ENCODE results near the gene RPL27.
"Not testable (repeated sequence)": the region's sequence is repeated elsewhere in the genome, so short reads cannot be mapped to it uniquely, and the experiment has no call there.

The RPL27 gene

DNA sequence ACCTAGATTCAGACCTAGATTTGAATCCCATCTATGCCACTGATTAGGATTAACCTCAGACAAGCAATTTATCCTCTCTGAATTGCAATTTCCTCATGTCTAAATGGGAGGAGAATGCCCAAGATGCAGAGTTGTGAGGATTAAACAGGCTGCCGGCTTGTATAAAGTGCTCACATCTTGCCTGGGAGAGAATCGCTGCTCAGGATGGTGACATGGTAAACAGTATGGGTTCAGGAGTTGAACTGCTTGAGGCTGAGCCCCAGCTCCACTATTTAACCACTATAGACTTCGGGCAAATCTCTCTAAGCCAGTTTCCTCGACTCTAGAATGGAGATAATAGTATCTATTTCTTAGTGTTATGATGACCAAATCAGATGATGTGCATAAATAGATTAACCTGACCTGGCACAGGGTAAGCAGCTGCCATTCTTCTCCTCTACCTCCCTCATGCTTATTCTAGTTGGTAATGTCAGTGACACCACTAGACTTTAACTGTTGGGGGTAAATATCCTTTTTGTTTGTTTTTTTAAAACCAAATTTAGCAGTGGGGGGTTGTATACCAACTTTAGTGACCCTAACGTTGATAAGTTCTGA is 732 bp upstream of the RPL27 start:
- DNase-seq, result no peak

DNA sequence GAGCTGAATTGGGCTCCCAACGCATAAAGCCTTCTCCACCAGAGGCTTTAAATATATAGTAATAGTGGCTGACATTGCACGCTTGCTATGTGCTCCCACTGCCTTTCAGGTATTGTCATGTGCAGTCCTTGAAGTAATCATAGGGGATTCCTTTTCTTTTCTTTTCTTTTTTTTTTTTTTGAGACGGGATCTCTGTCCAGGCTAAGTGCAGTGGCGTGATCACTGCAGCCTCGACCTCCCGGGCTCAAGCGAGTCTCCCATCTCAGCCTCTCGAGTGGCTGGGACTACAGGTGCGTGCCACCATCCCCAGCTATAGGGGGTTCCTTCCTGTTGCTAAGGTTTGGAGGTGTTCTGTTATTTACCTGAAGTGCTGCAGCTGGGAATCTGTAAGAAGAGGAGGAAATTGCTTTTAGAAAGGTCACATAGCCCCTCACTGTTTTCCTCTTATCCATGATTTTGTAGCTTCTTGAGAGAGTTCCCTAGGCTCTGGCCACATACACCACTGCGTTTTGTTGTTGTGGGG is 845 bp downstream of the RPL27 start:
- no peak for DNase-seq

DNA sequence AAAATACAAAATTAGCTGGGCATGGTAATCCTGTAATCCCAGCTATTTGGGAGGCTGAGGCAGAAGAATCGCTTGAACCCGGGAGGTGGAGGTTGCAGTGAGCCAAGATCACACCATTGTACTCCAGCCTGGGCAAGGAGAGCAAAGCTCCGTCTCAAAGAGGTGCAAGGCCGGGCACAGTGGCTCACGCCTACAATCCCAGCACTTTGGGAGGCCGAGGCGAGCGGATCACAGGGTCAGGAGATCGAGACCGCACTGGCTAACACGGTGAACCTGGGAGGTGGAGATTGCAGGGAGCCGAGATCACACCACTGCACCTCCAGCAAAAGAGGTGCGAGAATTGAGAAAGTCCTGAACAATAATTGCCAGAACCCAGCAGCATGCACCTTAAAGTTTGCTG is 2.7 kb downstream of the RPL27 start:
- not testable (repeated sequence) for DNase-seq

DNA sequence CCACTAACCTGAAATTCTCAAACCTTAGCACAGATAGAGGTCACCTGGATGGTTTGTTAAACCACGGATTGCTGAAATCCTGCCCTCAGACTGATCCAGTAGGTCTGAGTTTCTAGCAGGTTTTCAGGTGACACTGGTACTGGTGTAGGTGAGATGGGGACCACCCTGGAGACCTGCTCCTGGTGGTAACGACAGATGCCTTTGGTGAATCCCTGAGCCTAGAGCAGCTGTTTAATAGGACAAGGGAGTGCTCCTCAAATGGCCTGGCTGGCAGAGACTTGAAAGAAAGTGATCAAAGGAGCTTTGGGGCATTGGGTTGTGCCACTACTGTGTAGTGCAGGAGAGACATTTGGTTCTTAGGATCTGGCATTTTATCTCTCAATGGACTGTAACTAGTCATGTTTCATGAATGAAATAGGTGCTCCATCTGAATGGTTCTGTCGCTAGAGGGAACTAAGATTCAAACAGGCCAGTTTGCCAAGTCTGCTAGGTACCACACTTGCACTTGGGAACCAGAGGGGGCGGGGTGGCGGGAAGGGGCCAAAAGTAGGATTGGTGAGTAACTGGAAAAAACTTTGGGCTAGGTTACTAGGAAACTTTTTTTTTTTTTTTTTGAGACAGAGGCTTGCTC is 5.4 kb downstream of the RPL27 start:
- DNase-seq, result no peak

DNA sequence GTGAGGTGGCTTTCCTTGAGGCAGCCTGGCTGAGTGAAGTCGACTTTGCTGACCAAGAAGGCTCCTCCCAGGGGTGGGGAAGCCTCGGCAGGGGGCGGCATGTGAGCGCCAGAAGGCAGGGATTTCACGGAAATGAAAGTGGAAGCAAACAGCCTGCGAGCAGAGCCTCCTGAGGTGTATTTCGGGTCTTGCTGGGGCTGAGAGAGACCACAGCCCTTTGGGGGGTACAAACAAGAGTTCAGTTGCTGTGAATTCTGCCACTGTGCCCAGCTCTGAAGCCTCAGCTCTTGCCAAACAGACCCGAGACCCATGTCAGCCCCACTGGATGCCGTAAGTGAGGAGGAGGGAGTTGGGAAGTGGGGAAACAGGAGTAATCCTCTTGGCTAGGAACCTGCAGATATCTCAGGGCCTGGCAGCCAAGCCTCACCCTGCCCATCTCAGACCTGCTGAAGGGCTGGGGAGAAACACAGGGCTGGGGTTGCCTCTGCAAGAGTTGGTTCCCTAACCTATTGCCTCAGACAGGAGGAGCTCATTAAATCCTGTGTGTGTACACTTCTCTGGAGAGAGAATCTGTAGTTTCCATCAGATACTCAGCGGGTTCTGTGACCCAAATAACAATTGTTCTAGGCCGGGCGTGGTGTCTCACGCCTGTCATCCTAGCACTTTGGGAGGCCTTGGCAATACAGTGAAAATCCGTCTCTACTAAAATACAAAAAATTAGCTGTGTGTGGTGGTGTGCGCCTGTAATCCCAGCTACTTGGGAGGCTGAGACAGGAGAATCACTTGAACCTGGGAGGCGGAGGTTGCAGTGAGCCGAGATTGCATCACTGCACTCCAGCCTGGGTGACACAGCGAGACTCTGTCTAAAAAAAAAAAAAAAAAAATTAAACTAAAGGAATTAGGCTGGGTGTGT is 8.7 kb downstream of the RPL27 start, which contains the start of gene IFI35:
Gene IFI35 (plus strand): TSS at position 146 of the 913 bp plus-strand sequence. CDS start 164 bp downstream, at position 310.
- peak; percentile 83 for DNase-seq

DNA sequence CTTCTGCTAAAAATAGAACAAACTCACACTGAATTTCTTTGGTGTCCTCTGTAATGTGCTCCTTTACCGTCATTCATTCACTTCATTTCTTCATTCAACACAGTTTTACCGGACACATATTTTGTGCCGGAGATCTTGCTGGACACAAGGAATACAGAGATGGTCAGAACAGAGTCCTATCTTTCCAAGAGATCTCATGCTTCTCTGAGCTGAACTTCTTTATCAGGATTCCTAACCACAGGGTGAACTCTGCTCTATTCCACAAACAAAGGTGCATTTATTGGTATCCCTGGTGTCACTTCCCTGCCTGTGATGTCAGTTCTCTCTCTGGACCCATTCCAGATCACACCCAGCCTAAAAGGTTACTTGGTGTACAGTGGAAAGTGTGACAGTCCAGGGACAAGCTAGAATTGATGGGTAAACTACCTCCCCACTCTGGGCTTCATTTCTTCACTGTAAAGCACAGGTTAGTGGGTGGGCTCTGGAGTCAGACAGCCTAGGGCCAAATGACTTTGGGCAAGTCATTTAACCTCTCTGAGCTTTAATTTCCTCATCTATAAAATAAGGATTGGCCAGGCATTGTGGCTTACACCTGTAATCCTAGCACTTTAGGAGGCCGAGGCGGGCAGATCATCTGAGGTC is 12.6 kb downstream of the RPL27 start:
- no peak for DNase-seq

DNA sequence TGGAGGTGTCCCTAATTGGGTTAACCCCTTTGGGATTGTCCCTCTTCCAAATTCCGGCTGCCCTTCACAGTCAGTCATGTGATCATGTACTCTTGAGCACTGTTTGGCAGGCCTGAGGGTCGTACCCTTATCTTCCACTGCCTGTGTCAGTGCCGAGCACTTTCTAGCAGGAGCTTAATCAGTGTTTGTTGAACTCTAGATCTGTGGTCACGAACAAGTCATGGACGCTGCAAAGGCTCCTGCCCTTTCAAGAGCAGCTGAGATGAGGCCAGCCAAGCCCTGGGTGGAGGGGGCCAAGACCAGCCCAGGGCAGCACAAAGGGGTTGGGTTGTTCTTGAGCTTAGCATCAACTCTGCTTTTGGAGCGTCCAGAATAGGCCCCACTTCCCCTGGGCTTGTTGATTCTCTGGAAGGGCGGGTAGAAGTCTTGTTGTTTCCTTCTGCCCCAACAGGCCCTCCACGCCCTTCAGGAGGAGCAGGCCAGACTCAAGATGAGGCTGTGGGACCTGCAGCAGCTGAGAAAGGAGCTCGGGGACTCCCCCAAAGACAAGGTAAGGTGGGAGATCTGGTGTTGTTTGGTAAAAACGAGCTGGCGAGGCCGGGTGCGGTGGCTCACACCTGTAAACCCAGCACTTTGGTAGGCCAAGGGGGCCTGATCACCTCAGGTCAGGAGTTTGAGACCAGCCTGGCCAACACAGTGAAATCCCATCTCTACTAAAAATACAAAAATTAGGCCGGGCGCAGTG is 13.7 kb downstream of the RPL27 start:
- DNase-seq, result no peak

DNA sequence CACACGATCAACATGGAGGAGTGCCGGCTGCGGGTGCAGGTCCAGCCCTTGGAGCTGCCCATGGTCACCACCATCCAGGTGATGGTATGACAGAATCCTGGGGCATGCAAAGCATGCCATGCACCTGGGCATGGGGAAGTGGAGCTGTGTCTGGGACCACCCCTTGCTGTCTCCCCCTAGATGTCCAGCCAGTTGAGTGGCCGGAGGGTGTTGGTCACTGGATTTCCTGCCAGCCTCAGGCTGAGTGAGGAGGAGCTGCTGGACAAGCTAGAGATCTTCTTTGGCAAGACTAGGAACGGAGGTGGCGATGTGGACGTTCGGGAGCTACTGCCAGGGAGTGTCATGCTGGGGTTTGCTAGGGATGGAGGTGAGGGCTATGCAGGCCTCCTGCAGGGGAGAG is 15.1 kb downstream of the RPL27 start:
- DNase-seq, result no peak

DNA sequence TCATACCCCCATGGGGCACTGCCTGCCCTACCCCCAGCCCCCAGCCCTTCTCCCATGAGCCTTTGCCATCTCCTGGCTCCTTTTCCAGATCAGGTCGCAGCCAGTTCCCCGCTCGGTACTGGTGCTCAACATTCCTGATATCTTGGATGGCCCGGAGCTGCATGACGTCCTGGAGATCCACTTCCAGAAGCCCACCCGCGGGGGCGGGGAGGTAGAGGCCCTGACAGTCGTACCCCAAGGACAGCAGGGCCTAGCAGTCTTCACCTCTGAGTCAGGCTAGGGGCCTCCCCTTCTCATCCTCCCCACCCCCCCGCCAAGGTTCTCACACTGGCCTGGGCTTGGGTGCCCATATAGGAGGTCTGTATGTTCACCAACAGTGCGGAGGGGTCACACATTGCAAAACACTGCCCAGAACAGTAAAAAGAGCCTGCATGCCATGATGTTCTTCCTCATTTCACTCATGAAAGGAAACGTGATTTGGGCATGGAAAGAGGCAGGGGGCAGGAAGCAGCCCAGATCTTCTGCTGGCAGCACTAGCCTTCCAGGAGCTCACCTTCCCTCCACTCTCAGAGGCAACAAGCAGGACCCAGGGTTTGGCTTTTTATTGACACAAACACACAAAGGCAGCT is 15.9 kb downstream of the RPL27 start:
- no peak for DNase-seq

DNA sequence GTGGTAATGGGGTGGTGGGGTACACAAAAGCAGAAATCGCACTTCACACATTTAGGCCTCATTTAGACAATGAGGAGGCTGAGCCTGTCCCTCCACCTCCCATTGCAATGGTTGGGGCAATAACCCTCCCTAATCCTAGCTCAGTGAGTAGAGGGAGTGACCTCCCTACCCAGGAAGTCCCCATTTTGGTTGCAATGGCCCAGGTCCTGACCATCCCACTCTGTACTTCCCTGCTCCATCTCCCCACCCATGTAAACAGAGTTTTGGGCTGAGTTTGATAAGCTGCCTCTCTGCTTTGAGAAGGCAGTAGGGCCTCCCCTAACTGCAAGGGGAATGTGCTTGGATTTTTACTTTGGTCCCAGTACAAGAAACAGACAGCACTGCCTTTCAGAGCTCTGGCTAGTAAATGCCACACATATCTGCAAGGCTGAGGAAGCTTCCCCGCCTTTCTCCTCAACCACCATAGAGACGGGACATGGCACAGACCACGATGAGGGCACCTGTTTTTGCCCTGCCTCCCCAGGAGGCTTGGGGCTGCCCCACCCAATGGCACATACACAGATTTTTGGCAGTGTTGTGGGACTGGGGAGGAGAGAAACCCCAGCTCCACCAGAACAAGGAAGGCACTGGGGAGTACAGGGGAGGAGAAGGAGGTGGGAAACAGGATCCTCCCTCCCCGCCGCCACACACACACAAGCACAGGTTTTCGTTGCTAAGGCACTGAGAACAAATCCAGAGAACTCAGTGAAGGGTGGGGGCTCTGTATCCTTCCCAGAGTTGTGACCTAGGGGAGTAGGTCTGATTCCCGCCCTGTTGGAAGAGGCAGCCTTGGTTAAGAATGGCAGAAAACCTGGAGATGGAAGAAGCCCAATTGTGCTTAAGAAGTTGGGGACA is 16.7 kb downstream of the RPL27 start:
- no peak for DNase-seq

DNA sequence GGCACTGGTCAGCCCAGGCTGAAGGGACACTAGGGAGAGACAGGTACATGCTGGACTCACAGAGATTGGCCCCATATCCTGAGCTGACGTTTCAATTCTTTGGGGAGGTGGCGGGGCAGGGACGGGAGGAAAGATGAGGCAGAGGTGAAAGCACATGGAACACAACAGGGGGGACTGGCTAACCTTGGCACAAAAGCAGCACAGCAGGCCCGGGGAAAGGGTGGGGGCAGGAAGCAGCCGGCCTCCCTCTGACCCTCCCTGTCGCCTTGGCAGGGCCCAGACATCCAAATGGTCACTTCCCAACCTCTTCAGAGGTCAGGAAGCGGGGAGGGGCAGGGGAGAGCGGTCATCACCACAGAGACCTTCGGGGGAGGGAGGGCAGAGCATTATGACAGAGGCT is 17.4 kb downstream of the RPL27 start:
- no peak for DNase-seq

DNA sequence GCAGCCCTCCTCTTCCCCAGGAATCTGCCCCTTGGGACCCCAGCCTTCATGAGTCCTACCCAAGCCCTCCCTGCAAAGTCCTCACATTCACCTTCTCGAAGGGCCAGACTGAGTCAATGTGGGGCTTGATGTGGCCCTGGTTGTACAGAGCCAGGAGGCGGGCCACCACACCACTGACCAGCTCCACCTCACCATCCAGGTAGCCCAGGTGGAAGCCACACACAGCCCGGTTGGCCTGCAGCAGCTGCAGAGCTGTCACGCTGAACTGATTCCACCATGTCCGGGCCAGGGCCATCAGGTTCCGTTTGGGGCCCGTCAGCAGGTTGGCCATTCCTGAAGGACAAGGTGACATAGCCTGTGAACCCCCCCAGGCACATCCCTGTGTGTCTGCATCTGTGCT is 18.0 kb downstream of the RPL27 start:
- DNase-seq, result no peak

DNA sequence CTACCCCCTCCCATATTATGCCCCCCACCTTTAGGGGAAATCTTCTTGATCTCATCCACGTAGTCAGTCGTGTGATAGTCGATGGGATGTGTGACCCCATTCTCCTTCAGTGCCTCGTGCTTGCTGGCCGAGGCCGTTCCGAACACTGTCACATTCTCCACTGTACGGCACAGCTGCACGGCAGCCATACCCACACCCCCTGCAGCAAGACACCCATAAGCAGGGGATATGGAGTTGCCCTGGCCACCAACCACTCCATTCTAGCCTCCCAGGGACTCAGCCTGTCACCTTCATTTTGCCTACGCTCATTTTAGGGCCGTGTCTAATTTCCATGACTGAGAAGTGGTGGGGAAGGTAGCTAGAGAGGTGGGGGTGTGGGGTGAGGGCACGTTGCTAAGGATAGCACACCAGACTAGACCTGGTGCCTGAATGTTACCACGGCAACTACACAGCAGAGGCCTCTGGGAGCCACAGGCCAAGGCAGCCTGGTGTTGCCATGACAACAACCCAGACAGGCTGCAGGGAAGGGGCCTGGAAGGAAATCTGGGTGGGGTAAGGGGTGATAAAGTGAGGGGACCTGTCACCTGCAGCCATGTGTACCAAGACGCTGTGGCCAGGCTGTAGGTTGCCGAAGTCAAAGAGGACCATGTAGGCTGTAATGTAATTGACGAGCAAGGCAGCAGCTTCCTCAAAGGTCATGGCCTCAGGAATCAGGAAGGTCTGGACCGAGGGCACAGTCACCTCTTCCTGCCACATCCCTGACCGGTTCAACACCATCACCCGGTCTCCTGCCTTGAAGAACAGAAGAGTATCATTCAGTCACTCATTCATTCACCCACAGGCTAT is 20.0 kb downstream of the RPL27 start:
- DNase-seq, result peak; percentile 45

DNA sequence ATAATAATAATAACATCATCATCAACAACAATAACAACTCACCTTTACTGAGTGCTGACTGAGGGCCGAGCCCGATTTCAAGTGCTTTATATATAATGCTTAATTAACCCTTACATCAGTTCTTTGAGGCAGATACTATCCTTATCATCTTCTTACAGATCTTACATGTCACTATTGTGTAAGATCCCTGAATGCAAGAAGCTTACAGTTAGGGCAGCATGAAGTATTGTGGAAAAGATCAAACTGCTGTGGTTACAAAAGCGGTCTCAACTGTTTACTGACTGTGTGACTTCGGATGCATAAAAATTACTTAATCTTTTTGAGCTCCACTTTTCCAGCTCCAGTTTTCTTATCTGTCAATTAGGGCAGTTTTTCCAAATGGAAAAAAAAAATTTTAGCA is 20.7 kb downstream of the RPL27 start:
- DNase-seq, result no peak

DNA sequence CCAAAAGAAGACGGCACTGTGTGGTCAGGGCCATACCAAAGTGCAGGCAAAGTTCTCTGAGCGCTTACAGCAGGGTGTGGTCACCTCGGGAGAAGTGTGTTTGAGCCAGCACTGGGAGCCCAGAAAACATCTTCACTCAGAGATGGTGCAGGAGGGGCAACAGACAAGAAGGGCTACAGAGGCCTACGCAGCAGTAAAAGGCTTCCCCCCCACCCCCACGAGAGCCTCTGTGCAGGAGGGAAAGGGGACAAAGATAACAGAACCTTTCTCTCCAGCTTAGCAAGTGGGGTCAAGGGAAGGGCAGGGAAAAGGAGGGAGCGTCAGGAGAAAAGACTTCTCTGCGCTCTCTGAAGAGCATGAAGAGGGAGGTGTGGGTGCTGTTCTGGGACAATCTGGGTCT is 21.2 kb downstream of the RPL27 start:
- no peak for DNase-seq

DNA sequence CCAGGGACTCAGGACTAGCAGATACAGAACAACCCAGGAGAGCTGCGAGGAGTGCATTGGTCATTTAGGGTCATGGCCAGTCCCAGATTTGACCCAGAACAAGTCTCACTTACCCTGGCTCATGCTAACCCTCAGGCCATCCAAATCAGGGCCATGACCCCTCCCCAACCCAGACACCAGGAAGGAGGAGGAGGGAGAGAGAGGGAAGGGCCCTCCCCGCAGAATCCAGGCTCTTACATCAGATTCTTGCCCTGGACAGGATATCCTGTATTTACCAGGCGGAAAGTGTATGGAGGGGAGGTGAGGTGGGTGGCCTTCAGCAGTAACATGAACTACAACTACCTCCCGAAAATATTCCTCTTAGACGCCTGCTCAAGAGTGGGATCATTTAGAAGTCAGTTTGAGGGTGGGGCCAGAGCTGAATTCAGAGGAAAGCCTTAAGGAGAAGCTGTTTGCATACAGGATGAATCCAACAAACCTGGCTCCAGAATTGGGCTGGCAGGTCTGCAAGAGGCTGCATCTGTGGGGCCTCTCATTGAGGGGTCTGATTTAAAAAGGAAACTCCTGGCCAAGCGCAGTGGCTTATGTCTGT is 21.9 kb downstream of the RPL27 start:
- DNase-seq, result no peak

DNA sequence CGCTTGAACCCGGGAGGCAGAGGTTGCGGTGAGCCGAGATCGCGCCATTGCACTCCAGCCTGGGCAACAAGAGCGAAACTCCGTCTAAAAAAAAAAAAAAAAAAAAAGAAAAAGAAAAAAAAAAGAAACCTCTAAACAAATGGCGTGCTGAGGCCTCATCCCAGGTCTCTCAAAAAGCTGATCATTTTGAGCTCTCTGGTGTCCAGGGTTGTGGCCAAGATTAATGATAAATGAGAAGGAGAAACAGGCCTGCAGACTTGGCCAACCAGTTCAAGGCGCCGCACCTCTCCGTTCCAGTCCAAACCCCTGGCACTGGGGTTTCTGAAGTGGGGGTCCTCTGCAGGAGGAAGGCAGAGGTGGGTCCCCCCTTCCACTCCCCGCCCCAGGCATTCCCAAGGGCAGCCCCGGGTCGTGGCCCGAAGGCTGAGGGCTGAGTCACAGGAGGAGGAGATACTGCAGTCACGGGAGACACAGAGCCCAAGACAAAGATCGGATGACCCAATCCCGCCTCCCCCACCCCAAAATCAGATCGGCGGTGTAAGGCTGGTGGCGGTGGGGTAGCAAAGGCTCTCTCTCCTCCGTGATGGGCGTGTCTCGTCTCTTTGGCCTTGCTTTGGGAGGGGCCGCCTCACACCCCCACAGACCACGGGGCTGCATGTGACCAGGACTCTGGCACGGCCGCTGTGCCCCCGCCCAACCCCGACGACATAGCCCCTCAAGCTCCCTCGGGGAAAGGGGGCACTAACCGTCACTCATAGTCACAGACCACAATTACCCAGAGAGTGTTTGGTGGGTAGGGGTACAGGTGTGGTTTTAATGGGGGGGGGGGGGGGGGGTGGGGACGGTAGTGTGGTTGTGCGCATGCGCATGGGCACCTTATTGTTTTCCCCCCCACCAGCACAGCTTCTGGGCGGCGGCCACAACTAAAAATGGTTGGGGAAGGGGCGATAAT is 22.8 kb downstream of the RPL27 start:
- peak; percentile 54 for DNase-seq
